Hypothalamus (tissue), 51 donors: ENCODE results near the gene PPP2R2C.

Experiments used
- DNase-seq, 51 donors: peaks; one replicate each; lab custom pipeline; 2025; lab: John Stamatoyannopoulos, UW

The PPP2R2C gene

DNA sequence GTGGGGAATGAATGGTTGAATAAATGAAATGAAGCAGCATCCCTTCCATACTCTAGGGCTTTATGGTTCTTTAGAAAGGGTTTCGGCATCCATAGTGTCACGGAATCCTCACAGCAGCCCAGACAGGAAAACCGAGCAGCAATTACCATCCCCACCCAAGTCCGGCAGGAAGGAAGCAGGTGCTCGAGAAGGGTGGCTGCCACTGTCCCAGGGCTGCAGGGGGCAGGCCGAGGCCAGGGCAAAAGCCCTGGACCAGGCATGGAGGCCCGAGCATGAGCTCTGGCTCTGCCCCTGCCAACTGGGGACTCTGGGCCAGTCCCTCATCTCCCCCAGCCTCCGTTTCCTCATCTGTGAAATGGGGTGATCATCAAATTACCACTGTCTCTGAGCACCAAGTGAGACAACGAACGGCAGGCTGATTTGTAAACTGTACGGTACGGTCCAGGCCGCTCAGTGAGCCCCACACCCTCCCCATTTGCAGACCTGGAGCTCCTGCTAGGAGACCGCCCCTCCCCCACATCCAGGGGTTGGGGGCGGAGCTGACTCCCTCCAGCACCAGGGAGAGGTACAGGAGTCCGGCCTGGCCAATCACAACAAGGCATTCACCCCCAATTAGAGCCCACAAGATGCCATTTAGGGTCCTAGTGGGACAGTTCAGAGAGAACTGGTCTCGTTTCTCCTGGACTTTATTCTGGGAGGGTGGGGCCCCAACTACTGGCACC lies 102.3 kb downstream of the PPP2R2C start:
- DNase-seq: no peak

GRCh38 chr4:6369511-6369910 lies 102.9 kb downstream of the PPP2R2C start:
- no peak for DNase-seq

- DNase-seq: no peak
Observed at GRCh38 chr4:6369035-6369434, 103.4 kb downstream of the PPP2R2C start.

- DNase-seq: no peak
Observed at GRCh38 chr4:6368601-6369000, 103.8 kb downstream of the PPP2R2C start.

GRCh38 chr4:6368096-6368495 lies 104.3 kb downstream of the PPP2R2C start:
- DNase-seq: no peak

DNA sequence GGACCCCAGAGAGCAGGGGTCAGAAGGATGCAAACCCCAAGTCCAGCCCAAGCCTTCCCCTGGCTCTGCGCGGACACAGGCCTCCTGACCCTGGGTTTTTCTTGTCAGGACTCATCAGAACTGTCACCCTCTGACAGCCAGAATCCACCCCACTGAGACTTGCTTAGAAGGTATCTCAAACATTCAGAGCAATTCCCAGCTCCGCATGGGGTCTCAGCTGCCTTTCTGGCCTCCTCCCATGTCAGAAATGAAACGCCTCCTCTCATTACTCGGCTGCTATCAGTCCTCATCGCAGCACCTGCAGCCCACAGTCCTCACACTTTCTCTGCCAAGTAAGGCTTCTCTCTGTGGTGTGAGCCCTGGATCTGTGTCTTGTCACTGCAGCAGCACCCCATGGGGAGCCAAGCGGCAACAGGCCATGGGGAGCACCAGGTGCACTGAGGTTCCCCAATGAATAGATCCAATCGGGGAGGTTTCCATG lies 105.0 kb downstream of the PPP2R2C start:
- no peak for DNase-seq

DNA sequence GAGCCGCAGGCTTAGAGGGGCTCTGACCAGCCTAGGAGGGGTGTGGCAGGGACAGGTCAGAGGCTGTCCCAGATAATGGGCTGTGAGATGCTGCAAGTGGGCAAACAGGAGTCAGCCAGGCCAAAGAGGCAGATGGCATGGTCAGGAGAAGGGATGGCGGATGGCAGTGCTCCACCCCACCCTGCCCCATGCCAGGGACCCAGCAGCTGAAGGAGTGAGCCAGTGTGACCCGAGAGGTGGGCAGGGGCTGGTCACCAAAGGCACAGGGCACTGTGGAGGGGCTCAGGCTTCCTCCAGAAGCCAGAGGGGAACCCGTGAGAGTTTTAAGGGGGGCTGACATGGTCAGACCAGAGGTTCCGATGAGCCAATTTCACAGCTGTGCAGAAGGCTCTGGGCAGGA lies 105.8 kb downstream of the PPP2R2C start:
- DNase-seq: no peak

GRCh38 chr4:6365545-6366086 lies 106.8 kb downstream of the PPP2R2C start:
- DNase-seq: no peak

GRCh38 chr4:6364581-6364980 lies 107.8 kb downstream of the PPP2R2C start:
- no peak for DNase-seq

DNA sequence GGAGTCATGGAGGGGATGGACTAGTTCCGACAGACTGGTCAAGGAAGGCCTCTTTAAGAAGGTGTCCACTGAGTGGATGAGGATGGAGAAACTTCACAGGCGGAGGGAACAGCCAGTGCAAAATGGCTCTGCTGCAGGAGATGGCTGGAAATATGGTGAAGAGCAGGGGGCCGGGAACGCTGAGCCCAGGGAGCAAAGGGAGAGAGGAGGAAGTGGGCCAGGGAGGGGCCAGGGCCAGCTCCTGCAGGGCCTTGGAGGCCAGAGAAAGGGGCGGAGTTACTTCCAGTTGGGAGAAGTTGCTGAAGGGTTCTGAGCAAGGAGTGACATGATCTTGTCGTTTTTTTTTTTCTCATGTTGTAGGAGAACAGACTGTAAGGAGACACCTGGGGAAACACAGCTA lies 108.3 kb downstream of the PPP2R2C start:
- no peak for DNase-seq

DNA sequence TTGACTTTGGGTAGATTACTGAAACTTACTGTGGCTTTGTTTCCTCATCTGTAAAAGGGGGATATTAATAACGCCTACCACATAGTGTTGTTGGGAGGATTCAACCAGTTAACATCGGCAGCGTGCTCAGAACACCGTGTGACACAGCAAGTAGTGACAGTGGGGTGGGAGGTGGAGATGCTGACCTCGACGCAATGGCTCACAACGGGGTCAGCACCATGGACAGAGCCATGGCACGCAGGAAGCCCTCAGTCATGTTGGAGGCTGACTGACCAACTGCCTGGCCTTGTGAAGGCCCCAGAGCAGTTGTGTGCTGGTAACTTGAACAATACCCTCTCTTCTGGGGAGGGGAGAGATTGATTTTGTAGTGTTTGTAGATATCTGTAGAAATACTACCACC lies 109.5 kb downstream of the PPP2R2C start:
- DNase-seq: no peak

DNA sequence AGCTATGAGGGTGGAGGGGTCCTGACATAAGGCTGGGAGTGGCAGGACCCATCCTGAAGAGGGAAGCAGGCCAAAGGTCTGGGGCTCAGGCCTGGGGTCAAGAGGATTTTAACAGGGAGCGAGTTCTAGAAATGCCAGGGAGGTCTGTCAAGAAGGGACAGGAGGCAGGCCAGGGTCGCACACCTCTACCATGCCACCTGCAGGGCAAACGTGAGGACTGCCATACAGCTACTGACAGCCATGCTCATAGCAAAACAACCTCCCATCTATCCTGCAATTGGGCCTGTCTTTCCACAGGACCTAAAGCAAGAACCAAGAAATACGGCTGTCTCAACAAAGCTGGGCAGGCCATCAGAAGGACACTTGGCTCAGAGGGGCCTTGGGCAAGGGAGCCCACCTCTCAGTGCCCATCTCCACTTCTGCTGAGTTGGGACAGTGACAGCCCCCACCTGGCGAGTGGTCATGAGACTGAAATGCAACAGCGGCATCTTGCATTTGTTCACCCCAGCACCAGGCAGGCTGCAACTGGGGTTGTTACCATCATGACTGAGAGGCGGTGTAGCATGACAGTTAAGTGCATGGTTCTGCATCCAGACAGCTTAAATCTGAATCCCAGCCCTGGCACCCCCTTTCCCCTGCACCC lies 110.0 kb downstream of the PPP2R2C start:
- DNase-seq: no peak

GRCh38 chr4:6361076-6361784 lies 111.2 kb downstream of the PPP2R2C start:
- no peak for DNase-seq

GRCh38 chr4:6360385-6360784 lies 112.0 kb downstream of the PPP2R2C start:
- DNase-seq: peak in 36 of 51 donors; percentile 17 to 83 (median 52)

- DNase-seq: no peak
Observed at GRCh38 chr4:6359536-6360308, 112.7 kb downstream of the PPP2R2C start.

- no peak for DNase-seq
Observed at GRCh38 chr4:6357476-6357875, 114.9 kb downstream of the PPP2R2C start.

GRCh38 chr4:6356076-6356560 lies 116.3 kb downstream of the PPP2R2C start:
- DNase-seq: no peak

DNA sequence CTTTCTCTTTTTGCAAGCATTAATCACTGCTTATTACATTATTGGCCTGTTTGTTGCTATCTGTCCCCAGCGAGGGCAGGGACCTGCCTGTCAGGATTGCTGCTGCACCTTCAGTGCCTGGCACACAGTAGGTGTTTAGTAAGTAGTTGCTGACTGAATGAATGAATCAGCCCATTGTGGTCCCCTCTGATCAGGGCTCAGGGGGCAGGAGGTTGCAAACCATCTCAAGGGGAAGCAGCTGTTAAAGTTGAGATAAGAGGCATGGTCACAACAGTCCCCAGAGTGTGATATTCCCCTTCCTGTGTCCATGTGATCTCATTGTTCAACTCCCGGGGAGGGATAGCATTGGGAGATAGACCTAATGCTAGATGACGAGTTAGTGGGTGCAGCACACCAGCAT lies 117.4 kb downstream of the PPP2R2C start:
- no peak for DNase-seq

- no peak for DNase-seq
Observed at GRCh38 chr4:6354626-6355025, 117.8 kb downstream of the PPP2R2C start.

DNA sequence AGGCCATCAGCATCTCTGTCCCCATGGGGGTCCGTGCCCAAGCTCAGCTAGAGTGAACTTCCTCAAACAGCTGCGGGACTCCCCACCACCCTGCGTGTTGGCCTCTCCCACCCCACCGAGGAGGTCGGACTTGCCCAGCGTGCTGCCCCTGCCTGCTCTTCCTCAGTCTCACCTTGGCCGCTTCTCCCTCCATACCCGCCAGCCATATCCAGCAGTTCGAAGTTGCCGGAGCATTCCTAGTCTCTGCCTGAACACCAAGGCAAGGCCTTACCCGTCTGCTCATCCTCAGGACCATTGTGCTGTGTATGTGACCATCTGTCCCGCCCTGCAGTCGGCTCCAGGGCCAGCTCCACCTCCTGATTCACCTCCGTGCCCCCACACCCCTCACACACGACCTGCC lies 118.3 kb downstream of the PPP2R2C start:
- DNase-seq: no peak
